WTC11 (cell line): Measurements from ENCODE around the gene KRTAP5-2. TPM values are rescaled to one million over a fixed set of nuclear protein-coding genes. Genes with fewer than 3 reads are reported as not detected.

Source experiments
- ATAC-seq: fragments of 200-7000 bp; cut with Tn5 transposase; 2 replicates; pipeline ENCODE4 v1.10.0; 2021; ENCODE audit warnings: mild to moderate bottlenecking, moderate library complexity
- CTCF ChIA-PET: fragments of 300-600 bp; sonication (Branson Sonifier 250); formaldehyde crosslinking; loops from one replicate; lab custom pipeline; 2021; ENCODE audit warnings: antibody characterized with exemption; lab: Charles Lee
- POLR2A ChIA-PET: fragments of 350-600 bp; sonication (Branson Sonifier 250); formaldehyde crosslinking; loops from one replicate; lab custom pipeline; 2021; ENCODE audit warnings: antibody characterized with exemption; lab: Charles Lee
- DNase-seq: peaks from one replicate; pipeline ENCODE4 v3.0.0; 2021; ENCODE audit warnings: low spot score
- H3K27ac Mint-ChIP-seq: 2 replicates; pipeline ENCODE4 v1.8.0; 2021; ENCODE audit warnings: mixed read lengths
- H3K27me3 Mint-ChIP-seq: 2 replicates; pipeline ENCODE4 v1.8.0; 2021; ENCODE audit warnings: low read depth, mild to moderate bottlenecking, moderate library complexity, mixed read lengths
- H3K36me3 Mint-ChIP-seq: 2 replicates; pipeline ENCODE4 v1.8.0; 2021; ENCODE audit warnings: mixed read lengths
- H3K4me1 Mint-ChIP-seq: 2 replicates; pipeline ENCODE4 v1.8.0; 2022; ENCODE audit warnings: mixed read lengths
- H3K4me3 Mint-ChIP-seq: 2 replicates; pipeline ENCODE4 v1.8.0; 2021; ENCODE audit warnings: mild to moderate bottlenecking, moderate library complexity, mixed read lengths
- H3K9me3 Mint-ChIP-seq: 2 replicates; pipeline ENCODE4 v1.8.0; 2021; ENCODE audit warnings: mixed read lengths
- AR ChIP-seq: fragments of 250-450 bp; sonication (Bioruptor Pico); IDR thresholded peaks from 2 replicates; pipeline ENCODE4 v1.9.0; 2021; ENCODE audit warnings: mild to moderate bottlenecking
- ATF1 ChIP-seq: sonication (generic); formaldehyde crosslinking; IDR thresholded peaks from 2 replicates; pipeline ENCODE4 v1.8.1; 2023; ENCODE audit warnings: mild to moderate bottlenecking, moderate library complexity, missing genetic modification reagents
- ATF2 ChIP-seq: sonication (generic); formaldehyde crosslinking; IDR thresholded peaks from 2 replicates; pipeline ENCODE4 v1.8.1; 2022; ENCODE audit warnings: low read depth, missing genetic modification reagents, borderline replicate concordance
- ERG ChIP-seq: fragments of 250-450 bp; sonication (Bioruptor Pico); IDR thresholded peaks from 2 replicates; pipeline ENCODE4 v1.8.0; 2021; ENCODE audit warnings: mild to moderate bottlenecking
- ESRRA ChIP-seq: sonication (generic); formaldehyde crosslinking; IDR thresholded peaks from 2 replicates; pipeline ENCODE4 v1.8.1; 2022; ENCODE audit warnings: mild to moderate bottlenecking, missing genetic modification reagents, borderline replicate concordance
- GRHL2 ChIP-seq: fragments of 250-450 bp; sonication (Bioruptor Pico); IDR thresholded peaks from 2 replicates; pipeline ENCODE4 v1.8.0; 2022; ENCODE audit warnings: mild to moderate bottlenecking, moderate library complexity; ENCODE audit not compliant: insufficient replicate concordance, severe bottlenecking
- GTF2I ChIP-seq: fragments of 250-450 bp; sonication (Bioruptor Pico); conservative IDR thresholded peaks from 2 replicates; pipeline ENCODE4 v1.4.0; 2021; ENCODE audit warnings: mild to moderate bottlenecking
- JUN ChIP-seq: sonication (generic); formaldehyde crosslinking; IDR thresholded peaks from 2 replicates; pipeline ENCODE4 v1.8.0; 2023; ENCODE audit warnings: mild to moderate bottlenecking, missing genetic modification reagents
- KAT7 ChIP-seq: sonication (generic); formaldehyde crosslinking; IDR thresholded peaks from 2 replicates; pipeline ENCODE4 v1.8.1; 2023; ENCODE audit warnings: missing genetic modification reagents, mild to moderate bottlenecking, borderline replicate concordance
- MAX ChIP-seq: sonication (generic); formaldehyde crosslinking; IDR thresholded peaks from 2 replicates; pipeline ENCODE4 v1.8.0; 2022; ENCODE audit warnings: mild to moderate bottlenecking, missing genetic modification reagents
- TEAD1 ChIP-seq: sonication (generic); formaldehyde crosslinking; IDR thresholded peaks from 2 replicates; pipeline ENCODE4 v1.8.0; 2022; ENCODE audit warnings: mild to moderate bottlenecking, missing genetic modification reagents
- TP53 ChIP-seq: sonication (generic); formaldehyde crosslinking; IDR thresholded peaks from 2 replicates; pipeline ENCODE4 v1.8.1; 2023; ENCODE audit warnings: mild to moderate bottlenecking, missing genetic modification reagents
- USF2 ChIP-seq: sonication (generic); formaldehyde crosslinking; IDR thresholded peaks from 2 replicates; pipeline ENCODE4 v1.8.1; 2023; ENCODE audit warnings: mild to moderate bottlenecking, missing genetic modification reagents, moderate library complexity
- ZNF138 ChIP-seq: sonication (generic); formaldehyde crosslinking; conservative IDR thresholded peaks from 2 replicates; pipeline ENCODE4 v1.8.1; 2022; ENCODE audit warnings: mild to moderate bottlenecking, moderate library complexity, missing genetic modification reagents
- ZNF423 ChIP-seq: fragments of 250-450 bp; sonication (Bioruptor Pico); IDR thresholded peaks from 2 replicates; pipeline ENCODE4 v2.1.2; 2022; ENCODE audit warnings: mild to moderate bottlenecking, moderate library complexity
- ZNF425 ChIP-seq: fragments of 250-450 bp; sonication (Bioruptor Pico); conservative IDR thresholded peaks from 2 replicates; pipeline ENCODE4 v1.9.0; 2021; ENCODE audit warnings: mild to moderate bottlenecking
- total RNA-seq: library from RNA; stranded (reverse); gene quantifications from 3 replicates; pipeline ENCODE4 v1.2.3, GENCODE V29; 2021

KRTAP5-2 gene
- total RNA-seq, 1 experiment from 2014 or later: not detected

GRCh38 chr11:1645357-1645821, 47.3 kb upstream of the KRTAP5-2 start:
- H3K27ac Mint-ChIP-seq: no peak overlapping the region
- no peaks in the 10 kb centered on the region for H3K9me3 Mint-ChIP-seq
- POLR2A ChIA-PET: no interaction called here
- ATAC-seq (no peak), DNase-seq (no peak)
- TF ChIP-seq ESRRA (CRISPR knock-in tag) (no peak), TP53 (CRISPR knock-in tag) (no peak), TEAD1 (CRISPR knock-in tag) (no peak), MAX (CRISPR knock-in tag) (no peak), AR (CRISPR knock-in tag) (no peak), USF2 (CRISPR knock-in tag) (no peak), KAT7 (no peak), ATF2 (CRISPR knock-in tag) (no peak), GTF2I (CRISPR knock-in tag) (no peak), GRHL2 (CRISPR knock-in tag) (no peak)
- no peaks in the 10 kb centered on the region for H3K36me3 Mint-ChIP-seq
- CTCF ChIA-PET: no interaction called here
- H3K4me3 Mint-ChIP-seq: no peak overlapping the region
- H3K4me1 Mint-ChIP-seq: no peaks in the 10 kb centered on the region
- H3K27me3 Mint-ChIP-seq: peaks cover 3% of the 10 kb centered on the region; the same call in 1 of the 2 replicates

GRCh38 chr11:1644601-1645356, 46.7 kb upstream of the KRTAP5-2 start:
- CTCF ChIA-PET: interaction anchor here (2.0 kb wide), 1 partner anchor 8 kb away, joined by 19 read pairs; no protein-coding TSS in a partner anchor
- Mint-ChIP-seq H3K36me3 (no peaks in the 10 kb centered on the region), H3K27ac (no peak overlapping the region), H3K27me3 (peaks cover 3% of the 10 kb centered on the region), H3K4me1 (peaks cover 3% of the 10 kb centered on the region), H3K9me3 (no peaks in the 10 kb centered on the region), H3K4me3 (no peak overlapping the region)
- POLR2A ChIA-PET: no interaction called here
- TF ChIP-seq GRHL2 (CRISPR knock-in tag) (no peak), MAX (CRISPR knock-in tag) (no peak), JUN (CRISPR knock-in tag) (no peak), ZNF138 (CRISPR knock-in tag) (no peak), ERG (no peak), ZNF425 (CRISPR knock-in tag) (no peak), ATF1 (CRISPR knock-in tag) (no peak), ZNF423 (CRISPR knock-in tag) (no peak)
- no peak for DNase-seq
- no peak for ATAC-seq
